Measurements from ENCODE around the gene PPP2R5E. TPM values are rescaled to one million over a fixed set of nuclear protein-coding genes. Genes with fewer than 3 reads are reported as not detected.

Gene PPP2R5E
- total RNA-seq, 4 donors from 2014 or later: 26.3 to 30.7 (median 30.2) TPM

DNA sequence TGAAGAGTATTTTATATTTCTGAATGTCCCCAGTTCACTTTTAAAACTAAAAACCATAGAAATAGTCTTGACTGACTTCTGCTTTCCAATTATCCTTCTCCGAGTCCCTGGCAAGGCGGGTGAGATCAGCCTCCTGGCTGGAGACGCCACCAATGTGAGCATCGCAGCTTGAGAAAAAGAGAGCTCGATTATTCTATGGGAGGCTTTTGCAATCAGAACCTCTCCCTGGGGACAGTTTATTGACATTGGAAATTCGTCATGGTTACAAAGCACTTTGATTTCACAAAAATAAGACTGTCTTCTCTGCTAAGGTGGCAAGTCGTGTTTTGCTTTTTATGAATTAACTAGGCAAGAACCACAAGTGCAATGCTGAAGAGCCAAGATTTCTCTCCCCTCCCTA, 200.8 kb downstream of the PPP2R5E start:
- TF ChIP-seq POLR2AphosphoS5 (IDR thresholded peaks at IDR 0.05): no peak
- TF ChIP-seq EP300 (IDR thresholded peaks at IDR 0.05): no peak
- TF ChIP-seq, protein P1, sequence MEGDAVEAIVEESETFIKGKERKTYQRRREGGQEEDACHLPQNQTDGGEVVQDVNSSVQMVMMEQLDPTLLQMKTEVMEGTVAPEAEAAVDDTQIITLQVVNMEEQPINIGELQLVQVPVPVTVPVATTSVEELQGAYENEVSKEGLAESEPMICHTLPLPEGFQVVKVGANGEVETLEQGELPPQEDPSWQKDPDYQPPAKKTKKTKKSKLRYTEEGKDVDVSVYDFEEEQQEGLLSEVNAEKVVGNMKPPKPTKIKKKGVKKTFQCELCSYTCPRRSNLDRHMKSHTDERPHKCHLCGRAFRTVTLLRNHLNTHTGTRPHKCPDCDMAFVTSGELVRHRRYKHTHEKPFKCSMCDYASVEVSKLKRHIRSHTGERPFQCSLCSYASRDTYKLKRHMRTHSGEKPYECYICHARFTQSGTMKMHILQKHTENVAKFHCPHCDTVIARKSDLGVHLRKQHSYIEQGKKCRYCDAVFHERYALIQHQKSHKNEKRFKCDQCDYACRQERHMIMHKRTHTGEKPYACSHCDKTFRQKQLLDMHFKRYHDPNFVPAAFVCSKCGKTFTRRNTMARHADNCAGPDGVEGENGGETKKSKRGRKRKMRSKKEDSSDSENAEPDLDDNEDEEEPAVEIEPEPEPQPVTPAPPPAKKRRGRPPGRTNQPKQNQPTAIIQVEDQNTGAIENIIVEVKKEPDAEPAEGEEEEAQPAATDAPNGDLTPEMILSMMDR (IDR thresholded peaks at IDR 0.05): no peak
- TF ChIP-seq POLR2A (IDR thresholded peaks at IDR 0.05; ENCODE audit: low read depth): no peak
- no peaks in the 10 kb centered on the region for H3K27me3 ChIP-seq
- no peaks in the 10 kb centered on the region for H3K4me1 ChIP-seq
- H3K27ac ChIP-seq (replicated peaks in 1 of 4): no peak overlapping the region
- H3K9me3 ChIP-seq: no peaks in the 10 kb centered on the region
- intact Hi-C loops (cut with DNase I): no loop called here
- no peak for DNase-seq (ENCODE audit: extremely low spot score)
- H3K4me3 ChIP-seq: no peak overlapping the region
- H3K36me3 ChIP-seq: no peaks in the 10 kb centered on the region
- WGBS: 77% methylated on average over 7 of the region's 7 CpGs

DNA sequence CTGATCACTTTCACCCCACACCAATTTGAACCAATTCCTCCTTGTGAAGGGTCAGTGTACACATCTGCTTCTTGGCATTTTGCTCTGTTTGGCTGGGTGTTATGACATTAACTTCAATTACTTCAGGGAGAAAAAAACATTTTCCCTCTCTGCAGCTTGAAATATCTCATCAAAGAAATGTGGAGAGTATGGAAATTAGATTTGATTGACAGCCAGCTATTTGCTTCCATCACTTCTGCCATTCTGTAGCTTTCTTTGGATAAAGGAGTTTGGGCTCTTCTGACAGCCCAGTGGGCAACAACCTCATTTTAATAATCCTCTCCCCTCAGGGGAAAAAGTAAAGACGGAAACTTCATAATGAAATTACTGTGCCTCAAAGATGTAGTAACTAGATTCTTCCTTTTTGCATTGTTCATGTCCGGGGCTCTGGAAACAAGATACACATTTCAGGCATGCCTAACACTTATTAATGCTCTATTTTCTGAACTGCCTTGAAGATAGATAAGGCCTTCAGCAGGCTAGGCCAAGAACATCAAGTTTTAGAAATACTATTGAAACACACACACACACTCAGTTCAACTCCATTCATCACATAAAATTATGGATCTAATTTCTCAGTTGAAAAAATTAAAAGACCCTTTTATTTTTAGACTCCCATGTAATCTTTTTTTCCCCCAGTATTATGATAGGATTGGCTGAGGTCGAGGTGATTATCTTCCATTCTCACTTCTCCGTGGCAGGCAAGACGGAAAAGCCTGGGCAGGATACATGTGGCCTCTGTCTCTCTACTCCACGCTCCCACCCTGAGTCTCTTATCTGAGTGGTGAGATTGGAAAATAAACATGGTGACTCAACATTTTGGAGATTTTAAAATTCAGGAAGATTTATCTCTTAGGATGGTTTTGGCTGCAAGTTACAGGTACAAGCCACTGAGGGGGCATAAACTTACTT, 214.1 kb downstream of the PPP2R5E start:
- intact Hi-C loops (cut with DNase I): no loop called here
- no peak overlapping the region for H3K4me3 ChIP-seq
- no peaks in the 10 kb centered on the region for H3K9me3 ChIP-seq
- H3K4me1 ChIP-seq: no peaks in the 10 kb centered on the region
- H3K27ac ChIP-seq (replicated peaks in 1 of 4): no peak overlapping the region
- H3K36me3 ChIP-seq: no peaks in the 10 kb centered on the region
- H3K27me3 ChIP-seq: no peaks in the 10 kb centered on the region
- TF ChIP-seq, protein P1 (IDR thresholded peaks at IDR 0.05): no peak
- TF ChIP-seq POLR2AphosphoS5 (IDR thresholded peaks at IDR 0.05) (no peak), EP300 (IDR thresholded peaks at IDR 0.05) (no peak), POLR2A (IDR thresholded peaks at IDR 0.05; ENCODE audit: low read depth) (no peak)
- no peak for DNase-seq (ENCODE audit: extremely low spot score)
- 63% methylated on average over 6 of the region's 6 CpGs for WGBS

DNA sequence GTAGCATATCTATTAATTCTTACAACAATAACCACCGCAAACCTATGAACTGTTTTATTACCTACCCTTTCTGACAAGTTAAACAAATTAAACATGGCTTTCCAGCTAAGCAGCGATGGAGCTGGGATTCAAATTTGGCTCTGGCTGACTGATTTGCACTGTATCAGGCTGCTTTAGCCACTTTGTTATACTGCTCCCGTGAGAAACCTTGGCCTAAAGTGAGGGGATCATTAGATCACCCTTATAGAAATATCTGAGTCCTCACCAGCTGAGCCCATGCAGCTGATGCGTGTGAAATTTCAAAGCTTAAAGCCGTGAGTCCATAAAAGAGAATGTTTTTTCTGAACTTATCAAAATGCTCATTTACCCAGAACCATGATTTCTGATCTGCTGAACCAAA, 216.3 kb downstream of the PPP2R5E start:
- H3K27ac ChIP-seq (replicated peaks in 1 of 4): no peak overlapping the region
- intact Hi-C loops (cut with DNase I): no loop called here
- H3K4me1 ChIP-seq: peaks cover 0 to 10% (median 3%) of the 10 kb centered on the region in 4 donors
- H3K9me3 ChIP-seq: no peaks in the 10 kb centered on the region
- H3K27me3 ChIP-seq: no peaks in the 10 kb centered on the region
- WGBS: 86% methylated on average over 5 of the region's 5 CpGs
- no peak overlapping the region for H3K4me3 ChIP-seq
- H3K36me3 ChIP-seq: no peaks in the 10 kb centered on the region
- no peak for DNase-seq (ENCODE audit: extremely low spot score)
- TF ChIP-seq, protein P1 (IDR thresholded peaks at IDR 0.05): no peak
- TF ChIP-seq POLR2AphosphoS5 (IDR thresholded peaks at IDR 0.05): no peak
- TF ChIP-seq EP300 (IDR thresholded peaks at IDR 0.05): no peak
- no peak for TF ChIP-seq POLR2A (IDR thresholded peaks at IDR 0.05; ENCODE audit: low read depth)

DNA sequence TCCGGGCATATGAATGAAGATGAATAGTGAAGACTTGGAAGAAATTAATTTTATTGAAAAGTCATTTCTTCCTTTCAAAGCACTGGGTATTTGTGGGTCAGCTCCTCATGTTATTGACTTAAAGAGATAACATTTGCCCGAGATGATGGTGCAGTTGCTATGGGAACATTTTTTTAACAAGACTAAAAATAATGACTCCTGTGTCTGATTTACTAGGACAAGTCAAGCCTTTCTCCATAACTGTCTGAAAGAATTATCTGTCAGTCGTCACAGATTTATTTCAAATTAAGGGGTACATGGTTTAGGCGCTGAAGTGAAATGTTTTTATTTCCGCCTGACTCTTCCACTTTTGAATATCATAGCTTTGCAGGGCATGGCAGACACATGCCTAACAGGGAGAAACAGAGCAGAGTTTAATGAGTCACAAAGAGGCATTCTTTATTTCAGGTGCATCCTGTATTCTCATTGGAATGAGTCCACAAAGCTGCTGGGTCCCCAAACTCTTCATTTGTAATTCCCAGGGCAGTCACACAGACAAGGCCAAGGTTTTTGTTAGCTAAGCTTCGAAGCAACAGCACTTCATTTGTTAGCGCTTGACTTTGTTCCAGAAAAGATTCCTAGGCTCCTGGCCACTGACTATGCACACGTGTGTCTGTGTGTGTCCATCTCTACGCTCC, 220.1 kb downstream of the PPP2R5E start:
- Histone ChIP-seq H3K27me3 (no peaks in the 10 kb centered on the region), H3K4me3 (no peak overlapping the region), H3K27ac (replicated peaks in 1 of 4) (no peak overlapping the region), H3K9me3 (no peaks in the 10 kb centered on the region), H3K36me3 (no peaks in the 10 kb centered on the region), H3K4me1 (peaks cover 0 to 10% (median 3%) of the 10 kb centered on the region in 4 donors)
- DNase-seq (ENCODE audit: extremely low spot score): no peak
- intact Hi-C loops (cut with DNase I): no loop called here
- TF ChIP-seq POLR2A (IDR thresholded peaks at IDR 0.05; ENCODE audit: low read depth) (no peak), EP300 (IDR thresholded peaks at IDR 0.05) (no peak), POLR2AphosphoS5 (IDR thresholded peaks at IDR 0.05) (no peak)
- TF ChIP-seq, protein P1 (IDR thresholded peaks at IDR 0.05): no peak
- 50% methylated on average over 9 of the region's 9 CpGs for WGBS
